HepG2 (cell line): Measurements from ENCODE around the gene PLEKHO1. TPM values are rescaled to one million over a fixed set of nuclear protein-coding genes. Genes with fewer than 3 reads are reported as not detected.

Source experiments
- ATAC-seq: fragments of 200-7000 bp; cut with Tn5 transposase; 3 replicates; pipeline ENCODE4 v1.9.1; 2020; ENCODE audit warnings: mild to moderate bottlenecking, moderate library complexity
- BruUV-seq: library from RNA; stranded (reverse); fragments of 400-500 nt; replicated peaks from 2 replicates; lab custom pipeline; 2021; lab: Mats Ljungman, UMichigan
- CTCF ChIA-PET: fragments of 300-600 bp; formaldehyde crosslinking; extraction: SDS; loops from one replicate; lab custom pipeline; 2021; ENCODE audit warnings: low total read pairs, inconsistent platforms, low intra/inter-chr PET ratio; lab: Yijun Ruan, JAX
- POLR2A ChIA-PET: fragments of 350-600 bp; sonication (Branson Sonifier 250); formaldehyde crosslinking; loops from one replicate; lab custom pipeline; 2020; ENCODE audit warnings: antibody characterized with exemption, inconsistent platforms; lab: Yijun Ruan, JAX
- DNase-seq: peaks from one replicate; pipeline ENCODE4 v3.0.0-alpha.2; 2015; ENCODE audit warnings: low spot score
- FAIRE-seq: peaks from 3 replicates; lab custom pipeline; 2011; peaks lifted over from hg19 to GRCh38; lab: Jason Lieb, UNC
- H2AFZ ChIP-seq: one replicate; pipeline ENCODE4 v1.6.1; 2011; ENCODE audit warnings: low read length, inconsistent platforms
- H3K27ac ChIP-seq: fragments of 300-600 bp; 3 replicates; pipeline ENCODE4 v1.8.0; 2011; ENCODE audit warnings: mixed run types, mild to moderate bottlenecking, mixed read lengths, low read length, inconsistent platforms; ENCODE audit not compliant: insufficient read depth; ENCODE audit errors: extremely low read length
- H3K27me3 ChIP-seq, 2 experiments: fragments of 200-600 bp in 1 of 2; 2 replicates in 1 of 2; 3 replicates in 1 of 2; pipeline versions ENCODE4 v1.6.0 to v1.8.0; 2011; ENCODE audit warnings: low read length in 2 of 2, mild to moderate bottlenecking in 2 of 2, moderate library complexity in 2 of 2, inconsistent platforms in 1 of 2; ENCODE audit not compliant: insufficient read depth in 2 of 2, control insufficient read depth in 1 of 2
- H3K36me3 ChIP-seq, 2 experiments: fragments of 200-600 bp in 1 of 2; replicated peaks in 1 of 2; 2 replicates in 1 of 2; 3 replicates in 1 of 2; pipeline versions ENCODE4 v1.5.1 to v1.8.0; 2011; ENCODE audit warnings: low read length in 2 of 2, inconsistent platforms in 1 of 2; ENCODE audit not compliant: insufficient read depth in 2 of 2, control insufficient read depth in 1 of 2
- H3K4me1 ChIP-seq: 2 replicates; pipeline ENCODE4 v1.5.1; 2012; ENCODE audit warnings: low read length, inconsistent platforms; ENCODE audit not compliant: insufficient read depth
- H3K4me2 ChIP-seq: 2 replicates; pipeline ENCODE4 v1.6.0; 2011; ENCODE audit warnings: low read depth, low read length, inconsistent platforms
- H3K4me3 ChIP-seq, 3 experiments: fragments of 200-600 bp in 1 of 3; sonication (generic), shearing (Covaris generic) in 1 of 3; replicated peaks in 1 of 3; 2 replicates each; pipeline ENCODE4 v1.5.1; 2011 to 2016; ENCODE audit warnings: low read length in 3 of 3, inconsistent platforms in 2 of 3, low read depth in 2 of 3, mild to moderate bottlenecking in 2 of 3, control low read depth in 1 of 3, mixed read lengths in 1 of 3; ENCODE audit not compliant: insufficient read depth in 1 of 3
- H3K79me2 ChIP-seq: one replicate; pipeline ENCODE4 v1.6.1; 2011; ENCODE audit warnings: low read length, inconsistent platforms; ENCODE audit not compliant: insufficient read depth
- H3K9ac ChIP-seq: 2 replicates; pipeline ENCODE4 v1.6.0; 2011; ENCODE audit warnings: mild to moderate bottlenecking, low read depth, low read length, inconsistent platforms; ENCODE audit not compliant: insufficient read depth
- H3K9me3 ChIP-seq: 2 replicates; pipeline ENCODE4 v1.5.1; 2012; ENCODE audit warnings: mild to moderate bottlenecking, low read length
- H4K20me1 ChIP-seq: 2 replicates; pipeline ENCODE4 v1.6.0; 2011; ENCODE audit warnings: inconsistent platforms, mild to moderate bottlenecking, low read length, moderate library complexity; ENCODE audit not compliant: insufficient read depth
- CENPT ChIP-seq: sonication (generic); formaldehyde crosslinking; IDR thresholded peaks from 2 replicates; pipeline ENCODE4 v1.8.0; 2022; ENCODE audit warnings: low read depth, mild to moderate bottlenecking, moderate library complexity, missing genetic modification reagents
- JUN ChIP-seq: sonication (generic); formaldehyde crosslinking; IDR thresholded peaks from 2 replicates; pipeline ENCODE4 v1.4.0; 2020; ENCODE audit warnings: mild to moderate bottlenecking, missing genetic modification reagents
- KDM5B ChIP-seq: sonication (generic); formaldehyde crosslinking; IDR thresholded peaks from 2 replicates; pipeline ENCODE4 v1.4.0; 2020; ENCODE audit warnings: missing genetic modification reagents, mild to moderate bottlenecking, borderline replicate concordance
- RELA ChIP-seq: sonication (generic); formaldehyde crosslinking; IDR thresholded peaks from 2 replicates; pipeline ENCODE4 v1.4.0; 2020; ENCODE audit warnings: missing genetic modification reagents
- TOPORS ChIP-seq: sonication (generic); formaldehyde crosslinking; IDR thresholded peaks from 2 replicates; pipeline ENCODE4 v1.8.0; 2023; ENCODE audit warnings: mild to moderate bottlenecking, missing genetic modification reagents
- ZBTB1 ChIP-seq: sonication (generic); formaldehyde crosslinking; IDR thresholded peaks from 2 replicates; pipeline ENCODE4 v1.4.0; 2020; ENCODE audit warnings: missing genetic modification reagents, borderline replicate concordance
- ZNF224 ChIP-seq: sonication (generic); formaldehyde crosslinking; IDR thresholded peaks from 2 replicates; pipeline ENCODE4 v1.5.0; 2020; ENCODE audit warnings: mild to moderate bottlenecking, missing genetic modification reagents
- WGBS: methylation state at CpG from one replicate; pipeline ENCODE4 v1.1.6; 2017; ENCODE audit warnings: low lambda C conversion rate; 5-methylcytosine and 5-hydroxymethylcytosine counted together
- in situ Hi-C: cut with HindIII; loops from 2 replicates; pipeline ENCODE4 v1.10.0; 2017; ENCODE audit warnings: low pct_unique_long_range_greater_than_20kb; ENCODE audit not compliant: extremely low pct_ligation_motif_present
- intact Hi-C: fragments of 100-400 bp; cut with micrococcal nuclease; formaldehyde crosslinking; loops from one replicate; pipeline ENCODE4 v1.10.0; 2022; ENCODE audit not compliant: unreplicated experiment
- polyA plus RNA-seq, 8 experiments: library from polyadenylated mRNA; depleted of rRNA in 3 of 8; stranded (reverse) in 7 of 8; unstranded in 1 of 8; fragments of >200 nt; fragmentation: Illumina TruSeq in 4 of 8; extraction: Trizol in 4 of 8; gene quantifications; 2 replicates each; pipeline versions ENCODE4 v1.2.1 to v1.2.3, GENCODE V29; 2011 to 2016; ENCODE audit warnings: low read depth in 4 of 8, missing spikeins in 1 of 8, mixed read lengths in 1 of 8; ENCODE audit not compliant: insufficient read depth in 1 of 8
- total RNA-seq, 5 experiments: library from RNA; depleted of rRNA; stranded (reverse); fragments of >200 nt; fragmentation: Illumina TruSeq; extraction: Trizol; gene quantifications; 2 replicates each; pipeline ENCODE4 v1.2.3, GENCODE V29; 2016; ENCODE audit warnings: low read depth in 1 of 5
- TF ChIP-seq, protein P1 (sequence below): sonication (generic); formaldehyde crosslinking; IDR thresholded peaks from 2 replicates; pipeline ENCODE4 v1.4.0; 2020; ENCODE audit warnings: missing genetic modification reagents
- TF ChIP-seq, protein P2 (sequence below): sonication (generic); formaldehyde crosslinking; IDR thresholded peaks from 2 replicates; pipeline ENCODE4 v1.5.1; 2020; ENCODE audit warnings: missing genetic modification reagents, mild to moderate bottlenecking, borderline replicate concordance

The PLEKHO1 gene
- total and polyA plus RNA-seq, 2 of the 13 experiments (the other 11 are each of a cell fraction or from before 2014, with no cell fraction given), result 9.8 to 10.1 TPM

DNA sequence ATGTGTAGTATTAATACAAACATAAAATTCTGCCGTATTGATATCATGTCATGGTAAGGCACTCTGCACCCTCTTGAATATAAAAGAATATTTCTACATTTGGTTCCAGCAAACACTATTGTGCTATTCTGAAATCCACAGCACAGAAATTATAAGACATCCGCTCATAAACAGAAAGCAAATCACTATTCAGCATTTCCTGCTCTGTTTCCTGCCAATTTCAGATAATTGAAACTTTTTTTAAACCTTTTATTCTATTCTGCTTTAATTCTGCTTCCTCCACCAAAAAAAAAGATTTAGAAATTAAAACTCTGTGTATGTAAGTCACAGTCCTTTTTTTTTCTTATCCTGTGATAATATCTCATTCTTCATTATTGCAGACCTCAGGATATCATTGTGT is 39.6 kb upstream of the PLEKHO1 start:
- DNase-seq (no peak), FAIRE-seq (no peak)
- BruUV-seq, result no TSS peak
- no peak overlapping the region for H3K27ac ChIP-seq
- H3K9me3 ChIP-seq, result peaks cover 7% of the 10 kb centered on the region
- no peaks in the 10 kb centered on the region for H4K20me1 ChIP-seq
- TF ChIP-seq ZNF224 (no peak), JUN (no peak), KDM5B (CRISPR knock-in tag) (no peak), CENPT (CRISPR knock-in tag) (no peak), RELA (no peak), TOPORS (CRISPR knock-in tag) (no peak), ZBTB1 (CRISPR knock-in tag) (no peak)
- TF ChIP-seq, protein P1, sequence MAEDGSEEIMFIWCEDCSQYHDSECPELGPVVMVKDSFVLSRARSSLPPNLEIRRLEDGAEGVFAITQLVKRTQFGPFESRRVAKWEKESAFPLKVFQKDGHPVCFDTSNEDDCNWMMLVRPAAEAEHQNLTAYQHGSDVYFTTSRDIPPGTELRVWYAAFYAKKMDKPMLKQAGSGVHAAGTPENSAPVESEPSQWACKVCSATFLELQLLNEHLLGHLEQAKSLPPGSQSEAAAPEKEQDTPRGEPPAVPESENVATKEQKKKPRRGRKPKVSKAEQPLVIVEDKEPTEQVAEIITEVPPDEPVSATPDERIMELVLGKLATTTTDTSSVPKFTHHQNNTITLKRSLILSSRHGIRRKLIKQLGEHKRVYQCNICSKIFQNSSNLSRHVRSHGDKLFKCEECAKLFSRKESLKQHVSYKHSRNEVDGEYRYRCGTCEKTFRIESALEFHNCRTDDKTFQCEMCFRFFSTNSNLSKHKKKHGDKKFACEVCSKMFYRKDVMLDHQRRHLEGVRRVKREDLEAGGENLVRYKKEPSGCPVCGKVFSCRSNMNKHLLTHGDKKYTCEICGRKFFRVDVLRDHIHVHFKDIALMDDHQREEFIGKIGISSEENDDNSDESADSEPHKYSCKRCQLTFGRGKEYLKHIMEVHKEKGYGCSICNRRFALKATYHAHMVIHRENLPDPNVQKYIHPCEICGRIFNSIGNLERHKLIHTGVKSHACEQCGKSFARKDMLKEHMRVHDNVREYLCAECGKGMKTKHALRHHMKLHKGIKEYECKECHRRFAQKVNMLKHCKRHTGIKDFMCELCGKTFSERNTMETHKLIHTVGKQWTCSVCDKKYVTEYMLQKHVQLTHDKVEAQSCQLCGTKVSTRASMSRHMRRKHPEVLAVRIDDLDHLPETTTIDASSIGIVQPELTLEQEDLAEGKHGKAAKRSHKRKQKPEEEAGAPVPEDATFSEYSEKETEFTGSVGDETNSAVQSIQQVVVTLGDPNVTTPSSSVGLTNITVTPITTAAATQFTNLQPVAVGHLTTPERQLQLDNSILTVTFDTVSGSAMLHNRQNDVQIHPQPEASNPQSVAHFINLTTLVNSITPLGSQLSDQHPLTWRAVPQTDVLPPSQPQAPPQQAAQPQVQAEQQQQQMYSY, result no peak
- TF ChIP-seq, protein P2, sequence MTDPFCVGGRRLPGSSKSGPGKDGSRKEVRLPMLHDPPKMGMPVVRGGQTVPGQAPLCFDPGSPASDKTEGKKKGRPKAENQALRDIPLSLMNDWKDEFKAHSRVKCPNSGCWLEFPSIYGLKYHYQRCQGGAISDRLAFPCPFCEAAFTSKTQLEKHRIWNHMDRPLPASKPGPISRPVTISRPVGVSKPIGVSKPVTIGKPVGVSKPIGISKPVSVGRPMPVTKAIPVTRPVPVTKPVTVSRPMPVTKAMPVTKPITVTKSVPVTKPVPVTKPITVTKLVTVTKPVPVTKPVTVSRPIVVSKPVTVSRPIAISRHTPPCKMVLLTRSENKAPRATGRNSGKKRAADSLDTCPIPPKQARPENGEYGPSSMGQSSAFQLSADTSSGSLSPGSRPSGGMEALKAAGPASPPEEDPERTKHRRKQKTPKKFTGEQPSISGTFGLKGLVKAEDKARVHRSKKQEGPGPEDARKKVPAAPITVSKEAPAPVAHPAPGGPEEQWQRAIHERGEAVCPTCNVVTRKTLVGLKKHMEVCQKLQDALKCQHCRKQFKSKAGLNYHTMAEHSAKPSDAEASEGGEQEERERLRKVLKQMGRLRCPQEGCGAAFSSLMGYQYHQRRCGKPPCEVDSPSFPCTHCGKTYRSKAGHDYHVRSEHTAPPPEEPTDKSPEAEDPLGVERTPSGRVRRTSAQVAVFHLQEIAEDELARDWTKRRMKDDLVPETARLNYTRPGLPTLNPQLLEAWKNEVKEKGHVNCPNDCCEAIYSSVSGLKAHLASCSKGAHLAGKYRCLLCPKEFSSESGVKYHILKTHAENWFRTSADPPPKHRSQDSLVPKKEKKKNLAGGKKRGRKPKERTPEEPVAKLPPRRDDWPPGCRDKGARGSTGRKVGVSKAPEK, result no peak
- TF ChIP-seq, all 625 proteins: peak for 0
- no peak overlapping the region for H3K4me3 ChIP-seq
- 100% methylated on average over 2 of the region's 2 CpGs for WGBS
- H3K4me1 ChIP-seq, result no peaks in the 10 kb centered on the region
- POLR2A ChIA-PET, result interaction anchor here (0.6 kb wide), 1 partner anchor 84 kb away, joined by 3 read pairs; no protein-coding TSS in a partner anchor
- CTCF ChIA-PET, result no interaction called here
- no peak overlapping the region for H3K9ac ChIP-seq
- in situ Hi-C loops (no loop called here), intact Hi-C loops (no loop called here)
- H3K4me2 ChIP-seq, result no peak overlapping the region
- no peak for ATAC-seq
- H2AFZ ChIP-seq, result no peak overlapping the region
- no peaks in the 10 kb centered on the region for H3K27me3 ChIP-seq
- no peaks in the 10 kb centered on the region for H3K36me3 ChIP-seq
- no peaks in the 10 kb centered on the region for H3K79me2 ChIP-seq
